ENCODE measurements around the gene B4GALNT4. TPM values are rescaled to one million over a fixed set of nuclear protein-coding genes. Genes with fewer than 3 reads are reported as not detected.
"Not testable (repeated sequence)": the region's sequence is repeated elsewhere in the genome, so short reads cannot be mapped to it uniquely, and the experiment has no call there.

The B4GALNT4 gene
- total RNA-seq, 2 experiments from 2014 or later, result 4.2 to 6.0 TPM

- peaks cover 62% of the 10 kb centered on the region for H3K4me1 ChIP-seq (ENCODE audit: insufficient read depth, low read length)
- no peak for ATAC-seq (ENCODE audit: poor library complexity)
- ChIA-PET CTCF (interaction anchor here (1.4 to 1.5 kb wide), 2 partner anchors 26 to 81 kb away, joined by 4 to 6 read pairs; no protein-coding TSS in a partner anchor), POLR2A (interaction anchor here (0.6 to 3.6 kb wide), 5 partner anchors 15 to 135 kb away, joined by 3 to 17 read pairs (median 4); partner anchors contain the start of genes BET1L and RIC8A)
- DNase-seq, result no peak
- Mint-ChIP-seq H3K4me3 (peak overlapping the region; percentile 68), H3K27me3 (no peaks in the 10 kb centered on the region), H3K4me1 (ENCODE audit: low read depth) (peaks cover 66% of the 10 kb centered on the region), H3K9me3 (no peaks in the 10 kb centered on the region), H3K36me3 (ENCODE audit: low read depth) (no peaks in the 10 kb centered on the region), H3K27ac (no peak overlapping the region)
- no peak overlapping the region for H3K27ac ChIP-seq (ENCODE audit: low read depth in 1 of 2, low read length in 2 of 2)
- intact Hi-C loops (cut with DNase I, micrococcal nuclease), result no loop called here
- no peak overlapping the region for H3K4me3 ChIP-seq (ENCODE audit: low read length)
- H3K27me3 ChIP-seq (ENCODE audit: control insufficient read depth in 1 of 2, insufficient read depth in 2 of 2, low read length in 2 of 2), result no peaks in the 10 kb centered on the region
- H3K9me3 ChIP-seq (ENCODE audit: control insufficient read depth in 1 of 2, insufficient read depth in 1 of 2, low read length in 2 of 2), result no peaks in the 10 kb centered on the region
- no peaks in the 10 kb centered on the region for H3K36me3 ChIP-seq (ENCODE audit: insufficient read depth, low read length)
- TF ChIP-seq, protein P1, sequence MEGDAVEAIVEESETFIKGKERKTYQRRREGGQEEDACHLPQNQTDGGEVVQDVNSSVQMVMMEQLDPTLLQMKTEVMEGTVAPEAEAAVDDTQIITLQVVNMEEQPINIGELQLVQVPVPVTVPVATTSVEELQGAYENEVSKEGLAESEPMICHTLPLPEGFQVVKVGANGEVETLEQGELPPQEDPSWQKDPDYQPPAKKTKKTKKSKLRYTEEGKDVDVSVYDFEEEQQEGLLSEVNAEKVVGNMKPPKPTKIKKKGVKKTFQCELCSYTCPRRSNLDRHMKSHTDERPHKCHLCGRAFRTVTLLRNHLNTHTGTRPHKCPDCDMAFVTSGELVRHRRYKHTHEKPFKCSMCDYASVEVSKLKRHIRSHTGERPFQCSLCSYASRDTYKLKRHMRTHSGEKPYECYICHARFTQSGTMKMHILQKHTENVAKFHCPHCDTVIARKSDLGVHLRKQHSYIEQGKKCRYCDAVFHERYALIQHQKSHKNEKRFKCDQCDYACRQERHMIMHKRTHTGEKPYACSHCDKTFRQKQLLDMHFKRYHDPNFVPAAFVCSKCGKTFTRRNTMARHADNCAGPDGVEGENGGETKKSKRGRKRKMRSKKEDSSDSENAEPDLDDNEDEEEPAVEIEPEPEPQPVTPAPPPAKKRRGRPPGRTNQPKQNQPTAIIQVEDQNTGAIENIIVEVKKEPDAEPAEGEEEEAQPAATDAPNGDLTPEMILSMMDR (IDR thresholded peaks at IDR 0.05), result no peak
These were observed 37.8 kb upstream of the B4GALNT4 start for GRCh38 chr11:331358-332060.

DNA sequence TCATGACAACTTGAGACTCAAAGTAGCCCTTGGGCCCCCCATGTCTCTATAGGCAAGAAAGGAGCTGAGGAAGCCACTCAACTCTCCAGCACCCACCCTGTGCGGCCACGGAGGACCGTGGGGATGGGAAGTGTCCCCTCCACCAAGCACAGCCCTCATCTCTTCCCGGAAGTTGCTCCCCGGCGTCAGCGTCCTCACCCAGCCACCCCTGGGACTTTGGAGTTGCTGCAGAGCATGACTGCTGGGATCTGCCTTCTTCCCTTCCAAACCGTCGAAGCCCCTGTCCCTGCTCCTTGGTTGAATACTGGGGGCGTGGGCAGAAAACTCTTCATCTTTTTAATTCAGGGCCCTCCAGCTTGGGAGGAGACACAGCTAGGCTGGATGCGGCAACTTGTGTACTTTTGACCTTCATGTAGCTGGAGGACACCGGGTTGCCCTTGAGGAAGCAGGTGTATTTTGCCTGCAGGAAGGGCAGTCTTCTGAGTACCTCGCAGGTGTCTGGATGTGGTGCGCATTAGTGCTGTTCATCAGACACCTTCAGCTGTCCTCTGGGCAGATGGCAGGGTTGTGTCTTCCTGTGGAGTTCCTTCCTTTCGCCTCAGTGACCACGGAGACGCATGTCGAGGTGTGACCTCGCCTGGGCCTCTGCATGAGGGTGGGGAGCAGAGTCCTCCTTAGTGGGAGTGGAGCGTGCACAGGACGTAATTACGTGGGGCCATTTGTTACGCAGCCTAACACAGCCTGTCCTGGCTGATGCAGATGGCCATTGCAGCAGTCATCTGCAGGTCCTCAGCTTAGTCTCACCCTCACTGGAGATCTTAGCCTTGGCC is 36.4 kb upstream of the B4GALNT4 start:
- ChIA-PET CTCF (no interaction called here), POLR2A (interaction anchor here (0.8 to 3.6 kb wide), 4 partner anchors 16 to 136 kb away, joined by 3 to 17 read pairs (median 4); partner anchors contain the start of genes BET1L and RIC8A)
- Histone ChIP-seq H3K27ac (ENCODE audit: low read depth in 1 of 2, low read length in 2 of 2) (no peak overlapping the region), H3K4me3 (ENCODE audit: low read length) (no peak overlapping the region), H3K4me1 (ENCODE audit: insufficient read depth, low read length) (peaks cover 57% of the 10 kb centered on the region), H3K36me3 (ENCODE audit: insufficient read depth, low read length) (no peaks in the 10 kb centered on the region), H3K27me3 (ENCODE audit: control insufficient read depth in 1 of 2, insufficient read depth in 2 of 2, low read length in 2 of 2) (no peaks in the 10 kb centered on the region), H3K9me3 (ENCODE audit: control insufficient read depth in 1 of 2, insufficient read depth in 1 of 2, low read length in 2 of 2) (no peaks in the 10 kb centered on the region)
- TF ChIP-seq, protein P1 (IDR thresholded peaks at IDR 0.05), result no peak
- intact Hi-C loops (cut with DNase I, micrococcal nuclease), result no loop called here
- H3K4me1 Mint-ChIP-seq (ENCODE audit: low read depth), result peaks cover 59% of the 10 kb centered on the region
- no peaks in the 10 kb centered on the region for H3K27me3 Mint-ChIP-seq
- no peak for ATAC-seq (ENCODE audit: poor library complexity)
- H3K36me3 Mint-ChIP-seq (ENCODE audit: low read depth), result no peaks in the 10 kb centered on the region
- no peak overlapping the region for H3K27ac Mint-ChIP-seq
- no peaks in the 10 kb centered on the region for H3K9me3 Mint-ChIP-seq
- no peak for DNase-seq
- H3K4me3 Mint-ChIP-seq, result no peak overlapping the region

DNA sequence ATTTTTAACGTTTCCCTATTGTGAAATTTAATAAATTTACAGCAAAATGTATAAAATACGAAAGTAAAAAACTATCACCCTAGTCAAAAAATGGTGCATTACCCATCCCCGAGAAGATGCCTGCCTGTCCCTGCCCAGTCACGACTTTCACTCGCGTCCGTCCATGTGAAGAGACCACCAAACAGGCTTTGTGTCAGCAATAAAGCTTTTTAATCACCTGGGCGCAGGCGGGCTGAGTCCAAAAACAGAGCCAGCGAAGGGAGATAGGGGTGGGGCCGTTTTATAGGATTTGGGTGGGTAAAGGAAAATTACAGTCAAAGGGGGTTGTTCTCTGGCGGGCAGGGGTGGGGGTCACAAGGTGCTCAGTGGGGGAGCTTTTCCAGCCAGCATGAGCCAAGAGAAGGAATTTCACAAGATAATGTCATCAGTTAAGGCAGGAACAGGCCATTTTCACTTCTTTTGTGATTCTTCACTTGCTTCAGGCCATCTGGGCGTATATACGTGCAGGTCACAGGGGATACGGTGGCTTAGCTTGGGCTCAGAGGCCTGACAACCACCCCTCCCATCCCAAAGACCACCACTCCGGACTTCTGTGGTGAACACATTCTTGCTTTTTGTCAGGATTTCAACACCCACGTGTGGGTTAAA is 35.6 kb upstream of the B4GALNT4 start:
- POLR2A ChIA-PET, result interaction anchor here (1.1 to 1.5 kb wide), 3 partner anchors 22 to 127 kb away, joined by 3 to 5 read pairs (median 3); partner anchors contain the start of genes BET1L and RIC8A
- intact Hi-C loops (cut with DNase I, micrococcal nuclease), result not testable (repeated sequence)

More for the DNA sequence above, 35.6 kb upstream of the B4GALNT4 start:
- H3K27ac ChIP-seq (ENCODE audit: low read depth in 1 of 2, low read length in 2 of 2); H3K9me3 Mint-ChIP-seq; H3K36me3 Mint-ChIP-seq (ENCODE audit: low read depth); H3K27ac Mint-ChIP-seq; DNase-seq; H3K4me3 ChIP-seq (ENCODE audit: low read length); H3K27me3 Mint-ChIP-seq; CTCF ChIA-PET; ATAC-seq (ENCODE audit: poor library complexity); H3K27me3 ChIP-seq (ENCODE audit: control insufficient read depth in 1 of 2, insufficient read depth in 2 of 2, low read length in 2 of 2); H3K4me3 Mint-ChIP-seq; H3K9me3 ChIP-seq (ENCODE audit: control insufficient read depth in 1 of 2, insufficient read depth in 1 of 2, low read length in 2 of 2); H3K36me3 ChIP-seq (ENCODE audit: insufficient read depth, low read length): not testable (repeated sequence)
- peaks cover 59% of the 10 kb centered on the region for H3K4me1 Mint-ChIP-seq (ENCODE audit: low read depth)
- H3K4me1 ChIP-seq (ENCODE audit: insufficient read depth, low read length), result peaks cover 54% of the 10 kb centered on the region

Measured in CD4-positive, alpha-beta T cell (primary cell).